ENCODE results near the gene UBR4. TPM values are rescaled to one million over a fixed set of nuclear protein-coding genes. Genes with fewer than 3 reads are reported as not detected.

The UBR4 gene
- total and polyA plus RNA-seq, 2 experiments from 2014 or later: 111 to 230 TPM

DNA sequence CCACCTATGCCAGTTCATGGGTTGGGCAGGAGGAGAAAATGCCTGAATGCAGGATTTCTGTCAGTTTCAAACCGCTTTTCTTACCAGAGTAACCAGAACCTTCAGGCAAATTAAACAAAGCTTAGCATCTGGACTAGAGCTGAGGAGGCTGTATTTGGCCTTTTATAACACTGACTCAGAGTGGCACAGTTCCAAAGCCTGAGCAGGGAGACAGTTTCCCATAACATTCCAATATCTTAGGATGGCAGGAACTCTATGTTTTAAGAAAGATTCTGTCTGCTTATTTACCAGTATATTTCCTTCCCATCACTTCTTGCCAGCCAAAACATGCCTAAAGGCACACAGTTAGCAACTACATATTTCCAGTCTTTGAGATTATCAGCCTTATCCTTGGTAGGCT is 46.8 kb downstream of the UBR4 start:
- H3K27me3 ChIP-seq (ENCODE audit: insufficient read depth): no peaks in the 10 kb centered on the region
- no peaks in the 10 kb centered on the region for H3F3A ChIP-seq (replicated peaks; ENCODE audit: low read depth)
- H3K4me3 ChIP-seq: no peak overlapping the region
- Mint-ChIP-seq H3K9me3 (no peaks in the 10 kb centered on the region), H3K27ac (no peak overlapping the region), H3K27me3 (ENCODE audit: insufficient read depth, low read depth, poor library complexity) (peaks cover 5% of the 10 kb centered on the region), H3K36me3 (ENCODE audit: low read depth) (peaks cover 100% of the 10 kb centered on the region), H3K4me1 (no peaks in the 10 kb centered on the region), H3K4me3 (no peak overlapping the region)
- H3K4me2 ChIP-seq: no peak overlapping the region
- ATAC-seq (no peak), DNase-seq (ENCODE audit: low spot score) (no peak)
- no peak overlapping the region for H2AFZ ChIP-seq
- peaks cover 3% of the 10 kb centered on the region; the same call in 1 of the 2 replicates for H3K79me2 ChIP-seq (replicated peaks; ENCODE audit: insufficient read depth)
- TF ChIP-seq ETS1 (IDR thresholded peaks at IDR 0.05): no peak
- TF ChIP-seq POLR2AphosphoS5 (IDR thresholded peaks at IDR 0.05; ENCODE audit: low read depth): no peak
- TF ChIP-seq EZH2phosphoT487 (IDR thresholded peaks at IDR 0.05; ENCODE audit: unreplicated experiment): no peak
- TF ChIP-seq, protein P1, sequence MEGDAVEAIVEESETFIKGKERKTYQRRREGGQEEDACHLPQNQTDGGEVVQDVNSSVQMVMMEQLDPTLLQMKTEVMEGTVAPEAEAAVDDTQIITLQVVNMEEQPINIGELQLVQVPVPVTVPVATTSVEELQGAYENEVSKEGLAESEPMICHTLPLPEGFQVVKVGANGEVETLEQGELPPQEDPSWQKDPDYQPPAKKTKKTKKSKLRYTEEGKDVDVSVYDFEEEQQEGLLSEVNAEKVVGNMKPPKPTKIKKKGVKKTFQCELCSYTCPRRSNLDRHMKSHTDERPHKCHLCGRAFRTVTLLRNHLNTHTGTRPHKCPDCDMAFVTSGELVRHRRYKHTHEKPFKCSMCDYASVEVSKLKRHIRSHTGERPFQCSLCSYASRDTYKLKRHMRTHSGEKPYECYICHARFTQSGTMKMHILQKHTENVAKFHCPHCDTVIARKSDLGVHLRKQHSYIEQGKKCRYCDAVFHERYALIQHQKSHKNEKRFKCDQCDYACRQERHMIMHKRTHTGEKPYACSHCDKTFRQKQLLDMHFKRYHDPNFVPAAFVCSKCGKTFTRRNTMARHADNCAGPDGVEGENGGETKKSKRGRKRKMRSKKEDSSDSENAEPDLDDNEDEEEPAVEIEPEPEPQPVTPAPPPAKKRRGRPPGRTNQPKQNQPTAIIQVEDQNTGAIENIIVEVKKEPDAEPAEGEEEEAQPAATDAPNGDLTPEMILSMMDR (conservative IDR thresholded peaks at IDR 0.05; ENCODE audit: low read depth in 2 of 2): no peak
- TF ChIP-seq CREB1 (CRISPR knock-in tag; IDR thresholded peaks at IDR 0.05; ENCODE audit: low read depth): no peak
- TF ChIP-seq STAT1 (IDR thresholded peaks at IDR 0.05; ENCODE audit: unreplicated experiment): no peak
- TF ChIP-seq ZNF114 (CRISPR knock-in tag; IDR thresholded peaks at IDR 0.05): no peak
- no peak for TF ChIP-seq EZH2 (IDR thresholded peaks at IDR 0.05; ENCODE audit: low read depth, unreplicated experiment)
- TF ChIP-seq REST (IDR thresholded peaks at IDR 0.05; ENCODE audit: unreplicated experiment): no peak
- H3K36me3 ChIP-seq (ENCODE audit: insufficient read depth): peaks cover 98% of the 10 kb centered on the region
- H3K4me1 ChIP-seq (ENCODE audit: insufficient read depth): no peaks in the 10 kb centered on the region
- H3K9me2 ChIP-seq (ENCODE audit: insufficient read depth): no peaks in the 10 kb centered on the region
- peaks cover 32% of the 10 kb centered on the region for H4K20me1 ChIP-seq (replicated peaks; ENCODE audit: insufficient read depth)
- no peak overlapping the region for H3K27ac ChIP-seq (ENCODE audit: low read depth)

DNA sequence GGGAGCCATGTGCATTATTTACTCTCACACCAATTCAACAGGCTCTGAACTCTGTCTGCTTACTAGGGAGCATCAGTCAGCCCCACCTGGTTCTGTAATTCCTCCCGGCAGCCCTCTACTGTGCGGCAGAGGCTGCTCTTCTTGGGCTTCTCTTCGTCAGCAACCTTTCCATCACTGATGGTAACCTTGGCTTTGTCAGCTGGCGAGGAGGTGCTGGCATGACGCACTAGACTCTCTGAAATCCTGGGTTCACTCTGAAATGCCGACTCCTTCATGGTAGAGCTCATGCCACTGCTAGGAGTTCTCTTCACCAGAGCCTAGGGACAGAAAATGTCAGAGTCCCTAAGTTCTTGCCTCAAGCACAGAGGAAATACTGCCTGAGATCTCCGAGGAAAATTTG is 49.2 kb downstream of the UBR4 start:
- no peak overlapping the region for H3K4me3 Mint-ChIP-seq
- no peaks in the 10 kb centered on the region for H3K9me3 Mint-ChIP-seq
- ATAC-seq: no peak
- Histone ChIP-seq H2AFZ (no peak overlapping the region), H3K9me2 (ENCODE audit: insufficient read depth) (no peaks in the 10 kb centered on the region), H4K20me1 (replicated peaks; ENCODE audit: insufficient read depth) (peaks cover 22% of the 10 kb centered on the region), H3K36me3 (ENCODE audit: insufficient read depth) (peaks cover 100% of the 10 kb centered on the region), H3K4me2 (no peak overlapping the region), H3K4me1 (ENCODE audit: insufficient read depth) (no peaks in the 10 kb centered on the region), H3K79me2 (replicated peaks; ENCODE audit: insufficient read depth) (0 out of 2 replicates have a peak, but pooled peaks cover 5% of the 10 kb centered on the region), H3K27ac (ENCODE audit: low read depth) (no peak overlapping the region), H3K4me3 (no peak overlapping the region), H3F3A (replicated peaks; ENCODE audit: low read depth) (0 out of 2 replicates have a peak, but pooled peaks cover 5% of the 10 kb centered on the region), H3K27me3 (ENCODE audit: insufficient read depth) (no peaks in the 10 kb centered on the region)
- peaks cover 100% of the 10 kb centered on the region for H3K36me3 Mint-ChIP-seq (ENCODE audit: low read depth)
- DNase-seq (ENCODE audit: low spot score): no peak
- no peaks in the 10 kb centered on the region for H3K4me1 Mint-ChIP-seq
- H3K27me3 Mint-ChIP-seq (ENCODE audit: insufficient read depth, low read depth, poor library complexity): peaks cover 5% of the 10 kb centered on the region
- H3K27ac Mint-ChIP-seq: no peak overlapping the region
- TF ChIP-seq EZH2 (IDR thresholded peaks at IDR 0.05; ENCODE audit: low read depth, unreplicated experiment) (no peak), ZNF114 (CRISPR knock-in tag; IDR thresholded peaks at IDR 0.05) (no peak), EZH2phosphoT487 (IDR thresholded peaks at IDR 0.05; ENCODE audit: unreplicated experiment) (no peak), REST (IDR thresholded peaks at IDR 0.05; ENCODE audit: unreplicated experiment) (no peak)

Measured in GM23338 (cell line).